Nephron (organoid): ENCODE data around the gene TMEM242.

ENCODE experiments used
- H3K27ac Mint-ChIP-seq, 3 experiments: 2 replicates each; pipeline ENCODE4 v1.8.0; 2020; ENCODE audit warnings: mixed read lengths in 3 of 3, mild to moderate bottlenecking in 2 of 3, moderate library complexity in 1 of 3
- H3K27me3 Mint-ChIP-seq: 2 replicates; pipeline ENCODE4 v1.8.0; 2021; ENCODE audit warnings: low read depth, mild to moderate bottlenecking, moderate library complexity, mixed read lengths
- H3K36me3 Mint-ChIP-seq: 2 replicates; pipeline ENCODE4 v1.8.0; 2020; ENCODE audit warnings: low read depth, mixed read lengths
- H3K4me1 Mint-ChIP-seq: 2 replicates; pipeline ENCODE4 v1.8.0; 2020; ENCODE audit warnings: mixed read lengths
- H3K4me3 Mint-ChIP-seq, 3 experiments: 2 replicates each; pipeline ENCODE4 v1.8.0; 2020; ENCODE audit warnings: mild to moderate bottlenecking in 3 of 3, mixed read lengths in 3 of 3, moderate library complexity in 2 of 3
- H3K9me3 Mint-ChIP-seq: 2 replicates; pipeline ENCODE4 v1.8.0; 2020; ENCODE audit warnings: mixed read lengths
- TF ChIP-seq, protein P1 (sequence below), 3 experiments: fragments of 200-600 bp; sonication (generic); IDR thresholded peaks; one replicate each; pipeline ENCODE4 v1.5.0; 2021; ENCODE audit warnings: antibody characterized with exemption in 3 of 3; ENCODE audit not compliant: unreplicated experiment in 3 of 3

The TMEM242 gene

GRCh38 chr6:157280947-157281346 is 42.4 kb downstream of the TMEM242 start:
- TF ChIP-seq, protein P1, sequence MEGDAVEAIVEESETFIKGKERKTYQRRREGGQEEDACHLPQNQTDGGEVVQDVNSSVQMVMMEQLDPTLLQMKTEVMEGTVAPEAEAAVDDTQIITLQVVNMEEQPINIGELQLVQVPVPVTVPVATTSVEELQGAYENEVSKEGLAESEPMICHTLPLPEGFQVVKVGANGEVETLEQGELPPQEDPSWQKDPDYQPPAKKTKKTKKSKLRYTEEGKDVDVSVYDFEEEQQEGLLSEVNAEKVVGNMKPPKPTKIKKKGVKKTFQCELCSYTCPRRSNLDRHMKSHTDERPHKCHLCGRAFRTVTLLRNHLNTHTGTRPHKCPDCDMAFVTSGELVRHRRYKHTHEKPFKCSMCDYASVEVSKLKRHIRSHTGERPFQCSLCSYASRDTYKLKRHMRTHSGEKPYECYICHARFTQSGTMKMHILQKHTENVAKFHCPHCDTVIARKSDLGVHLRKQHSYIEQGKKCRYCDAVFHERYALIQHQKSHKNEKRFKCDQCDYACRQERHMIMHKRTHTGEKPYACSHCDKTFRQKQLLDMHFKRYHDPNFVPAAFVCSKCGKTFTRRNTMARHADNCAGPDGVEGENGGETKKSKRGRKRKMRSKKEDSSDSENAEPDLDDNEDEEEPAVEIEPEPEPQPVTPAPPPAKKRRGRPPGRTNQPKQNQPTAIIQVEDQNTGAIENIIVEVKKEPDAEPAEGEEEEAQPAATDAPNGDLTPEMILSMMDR (IDR thresholded peaks at IDR 0.05; ENCODE audit: unreplicated experiment in 3 of 3), result no peak
- Mint-ChIP-seq H3K9me3 (no peaks in the 10 kb centered on the region), H3K27me3 (peaks cover 16% of the 10 kb centered on the region), H3K4me3 (no peak overlapping the region), H3K36me3 (peaks cover 4% of the 10 kb centered on the region), H3K27ac (no peak overlapping the region), H3K4me1 (no peaks in the 10 kb centered on the region)

- peaks cover 4% of the 10 kb centered on the region for H3K36me3 Mint-ChIP-seq
- no peaks in the 10 kb centered on the region for H3K9me3 Mint-ChIP-seq
- H3K4me1 Mint-ChIP-seq, result no peaks in the 10 kb centered on the region
- no peak overlapping the region for H3K4me3 Mint-ChIP-seq
- no peak overlapping the region for H3K27ac Mint-ChIP-seq
- TF ChIP-seq, protein P1 (IDR thresholded peaks at IDR 0.05; ENCODE audit: unreplicated experiment in 3 of 3), result no peak
- peaks cover 16% of the 10 kb centered on the region for H3K27me3 Mint-ChIP-seq
These were observed 43.2 kb downstream of the TMEM242 start for GRCh38 chr6:157280157-157280556.

- no peak overlapping the region for H3K27ac Mint-ChIP-seq
- no peak overlapping the region for H3K4me3 Mint-ChIP-seq
- H3K9me3 Mint-ChIP-seq, result no peaks in the 10 kb centered on the region
- H3K27me3 Mint-ChIP-seq, result peaks cover 19% of the 10 kb centered on the region
- peaks cover 5% of the 10 kb centered on the region for H3K4me1 Mint-ChIP-seq
- TF ChIP-seq, protein P1 (IDR thresholded peaks at IDR 0.05; ENCODE audit: unreplicated experiment in 3 of 3), result no peak
- H3K36me3 Mint-ChIP-seq, result peaks cover 4% of the 10 kb centered on the region
These were observed 45.1 kb downstream of the TMEM242 start for GRCh38 chr6:157278171-157278570.

DNA sequence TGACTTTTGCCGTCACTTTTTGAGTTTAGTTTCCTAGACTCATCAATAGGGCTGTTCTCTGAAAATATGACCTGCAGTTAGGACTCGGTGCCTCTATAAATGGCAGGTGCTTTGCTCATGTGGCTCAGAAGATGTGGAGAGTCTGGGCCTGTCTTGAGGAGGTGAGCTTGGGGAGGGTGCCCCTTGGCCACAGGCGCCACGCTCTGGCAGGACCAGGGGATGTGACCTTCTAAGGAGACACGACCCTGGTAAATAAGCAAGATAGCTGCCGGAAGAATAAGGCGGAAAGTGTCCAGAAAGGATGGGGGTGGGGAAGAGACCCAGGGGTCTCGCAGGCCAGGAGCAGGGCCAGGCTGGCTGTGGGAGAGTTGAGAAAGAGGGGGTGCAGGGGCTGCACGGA is 46.6 kb downstream of the TMEM242 start:
- Mint-ChIP-seq H3K4me1 (peaks cover 10% of the 10 kb centered on the region), H3K27ac (no peak overlapping the region), H3K9me3 (no peaks in the 10 kb centered on the region), H3K36me3 (no peaks in the 10 kb centered on the region), H3K27me3 (peaks cover 22% of the 10 kb centered on the region), H3K4me3 (peak overlapping the region in 2 of 3 experiments; percentile 19 to 45)
- TF ChIP-seq, protein P1 (IDR thresholded peaks at IDR 0.05; ENCODE audit: unreplicated experiment in 3 of 3), result no peak

- no peaks in the 10 kb centered on the region for H3K9me3 Mint-ChIP-seq
- peaks cover 22% of the 10 kb centered on the region for H3K27me3 Mint-ChIP-seq
- H3K4me3 Mint-ChIP-seq, result no peak overlapping the region
- peaks cover 11% of the 10 kb centered on the region for H3K4me1 Mint-ChIP-seq
- no peaks in the 10 kb centered on the region for H3K36me3 Mint-ChIP-seq
- TF ChIP-seq, protein P1 (IDR thresholded peaks at IDR 0.05; ENCODE audit: unreplicated experiment in 3 of 3), result no peak
- no peak overlapping the region for H3K27ac Mint-ChIP-seq
These were observed 47.2 kb downstream of the TMEM242 start for GRCh38 chr6:157276134-157276532.

GRCh38 chr6:157274471-157275226 is 48.7 kb downstream of the TMEM242 start:
- peaks cover 22% of the 10 kb centered on the region for H3K4me1 Mint-ChIP-seq
- TF ChIP-seq, protein P1 (IDR thresholded peaks at IDR 0.05; ENCODE audit: unreplicated experiment in 3 of 3), result peak; percentile 76 to 91 (median 78)

More at GRCh38 chr6:157274471-157275226, 48.7 kb downstream of the TMEM242 start:
- H3K9me3 Mint-ChIP-seq, result peaks cover 8% of the 10 kb centered on the region
- H3K4me3 Mint-ChIP-seq, result peak overlapping the region; percentile 76 to 84 (median 84)
- peak overlapping the region in 1 of 3 experiments; percentile 66 for H3K27ac Mint-ChIP-seq
- H3K27me3 Mint-ChIP-seq, result peaks cover 29% of the 10 kb centered on the region
- peaks cover 9% of the 10 kb centered on the region for H3K36me3 Mint-ChIP-seq
